ENCODE data around the gene GNL3L.
"Not testable (repeated sequence)": the region's sequence is repeated elsewhere in the genome, so short reads cannot be mapped to it uniquely, and the experiment has no call there.

Gene GNL3L, protein sequence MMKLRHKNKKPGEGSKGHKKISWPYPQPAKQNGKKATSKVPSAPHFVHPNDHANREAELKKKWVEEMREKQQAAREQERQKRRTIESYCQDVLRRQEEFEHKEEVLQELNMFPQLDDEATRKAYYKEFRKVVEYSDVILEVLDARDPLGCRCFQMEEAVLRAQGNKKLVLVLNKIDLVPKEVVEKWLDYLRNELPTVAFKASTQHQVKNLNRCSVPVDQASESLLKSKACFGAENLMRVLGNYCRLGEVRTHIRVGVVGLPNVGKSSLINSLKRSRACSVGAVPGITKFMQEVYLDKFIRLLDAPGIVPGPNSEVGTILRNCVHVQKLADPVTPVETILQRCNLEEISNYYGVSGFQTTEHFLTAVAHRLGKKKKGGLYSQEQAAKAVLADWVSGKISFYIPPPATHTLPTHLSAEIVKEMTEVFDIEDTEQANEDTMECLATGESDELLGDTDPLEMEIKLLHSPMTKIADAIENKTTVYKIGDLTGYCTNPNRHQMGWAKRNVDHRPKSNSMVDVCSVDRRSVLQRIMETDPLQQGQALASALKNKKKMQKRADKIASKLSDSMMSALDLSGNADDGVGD

GRCh38 chrX:54529552-54530356 lies at the start of gene GNL3L:
TSS of gene GNL3L (plus strand) at chrX:54530219. CDS start at chrX:54532567, 2,348 bp downstream.
- FAIRE-seq (peak; percentile 96), DNase-seq (ENCODE audit: insufficient read length, low spot score) (peak; percentile 44)

DNA sequence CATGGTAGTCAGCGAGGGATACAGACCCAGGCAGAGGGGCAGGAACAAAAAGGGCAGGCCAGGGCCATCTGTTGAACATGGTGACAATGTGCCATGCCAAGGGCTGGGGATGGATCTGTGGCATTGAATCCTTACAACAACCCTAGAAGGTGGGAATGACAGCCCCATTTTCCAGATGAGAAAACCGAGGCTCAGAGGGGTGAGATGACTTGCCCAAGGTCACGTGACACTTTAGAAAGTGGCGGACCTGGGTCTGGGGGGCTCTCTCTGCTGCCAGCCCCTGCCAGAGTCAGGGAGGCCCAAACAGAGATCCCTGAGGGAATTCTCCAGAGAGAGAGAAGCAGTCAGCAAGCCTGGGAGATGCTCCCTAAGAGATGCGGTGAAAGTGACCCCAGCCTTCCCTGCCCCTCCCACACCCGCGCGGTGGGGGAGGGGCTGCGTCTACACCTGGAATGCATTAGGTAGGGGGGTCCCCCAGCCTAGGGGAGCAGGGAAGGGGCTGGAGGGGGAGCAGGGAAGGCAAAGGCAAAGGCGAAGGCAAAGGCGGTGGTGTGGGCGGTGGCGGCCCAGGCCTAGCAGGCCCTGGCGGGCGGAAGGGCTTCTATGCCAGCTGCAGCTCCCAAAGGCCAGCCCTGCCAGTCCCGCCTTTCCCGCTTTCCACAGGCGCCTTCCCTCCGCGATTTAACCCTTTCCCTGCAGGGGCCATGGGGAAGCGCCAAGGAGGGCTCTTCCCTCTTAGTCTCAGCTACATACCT lies 47.0 kb upstream of the GNL3L start:
- DNase-seq (ENCODE audit: insufficient read length, low spot score) = no peak
- FAIRE-seq = no peak

DNA sequence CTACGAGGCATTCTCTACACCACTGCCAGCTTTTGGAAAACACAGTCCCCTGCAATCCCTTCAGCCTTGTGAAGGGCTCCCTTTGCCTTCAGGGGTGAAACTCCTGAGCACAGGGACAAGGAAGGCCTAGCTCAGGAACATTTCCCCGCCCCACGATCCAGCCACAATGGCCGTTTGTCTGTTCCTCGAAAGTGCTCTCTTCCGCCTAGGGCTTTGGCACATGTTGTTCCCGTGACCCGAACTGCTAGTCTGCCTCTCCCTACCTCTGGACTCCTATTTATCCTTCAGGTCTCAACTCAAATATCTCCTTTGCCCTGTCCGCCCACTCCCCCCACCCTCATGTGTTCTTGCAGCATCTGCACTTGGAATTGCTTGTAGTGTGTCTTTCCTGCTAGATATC lies 46.1 kb upstream of the GNL3L start:
- FAIRE-seq (no peak), DNase-seq (ENCODE audit: insufficient read length, low spot score) (no peak)

DNA sequence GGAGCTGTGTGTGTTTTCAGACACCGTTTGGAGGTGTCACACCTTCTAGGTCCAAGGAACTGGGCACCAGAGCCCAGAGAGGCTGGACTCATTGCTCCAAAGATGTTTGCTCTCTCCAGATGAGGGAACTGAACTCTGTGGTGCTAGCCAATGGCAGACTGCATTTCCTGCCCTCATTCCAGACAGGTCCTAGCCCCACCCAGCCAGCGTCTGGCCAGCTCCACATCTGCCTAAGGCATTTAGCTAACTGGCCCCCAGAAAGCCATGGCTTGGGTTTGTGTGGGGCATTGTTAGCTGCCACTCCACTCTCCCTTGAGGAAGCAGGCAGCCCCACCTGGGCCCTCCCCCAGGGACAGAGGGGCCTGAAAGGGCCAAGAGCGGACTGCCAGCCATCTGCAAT lies 45.4 kb upstream of the GNL3L start:
- no peak for FAIRE-seq
- no peak for DNase-seq (ENCODE audit: insufficient read length, low spot score)

DNA sequence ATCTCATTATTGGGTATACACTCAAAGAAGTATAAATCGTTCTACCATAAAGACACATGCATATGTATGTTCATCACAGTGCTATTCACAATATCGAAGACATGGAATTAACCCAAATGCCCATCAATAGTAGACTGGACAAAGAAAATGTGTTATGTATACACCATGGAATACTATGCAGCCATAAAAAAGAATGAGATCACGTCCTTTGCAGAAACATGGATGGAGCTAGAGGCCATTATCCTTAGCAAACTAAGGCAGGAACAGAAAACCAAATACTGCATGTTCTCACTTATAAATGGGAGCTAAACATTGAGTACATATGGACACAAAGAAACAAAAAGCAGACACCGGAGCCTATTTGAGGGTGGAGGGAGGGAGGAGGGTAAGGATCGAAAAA lies 40.2 kb upstream of the GNL3L start:
- not testable (repeated sequence) for DNase-seq (ENCODE audit: insufficient read length, low spot score); FAIRE-seq

DNA sequence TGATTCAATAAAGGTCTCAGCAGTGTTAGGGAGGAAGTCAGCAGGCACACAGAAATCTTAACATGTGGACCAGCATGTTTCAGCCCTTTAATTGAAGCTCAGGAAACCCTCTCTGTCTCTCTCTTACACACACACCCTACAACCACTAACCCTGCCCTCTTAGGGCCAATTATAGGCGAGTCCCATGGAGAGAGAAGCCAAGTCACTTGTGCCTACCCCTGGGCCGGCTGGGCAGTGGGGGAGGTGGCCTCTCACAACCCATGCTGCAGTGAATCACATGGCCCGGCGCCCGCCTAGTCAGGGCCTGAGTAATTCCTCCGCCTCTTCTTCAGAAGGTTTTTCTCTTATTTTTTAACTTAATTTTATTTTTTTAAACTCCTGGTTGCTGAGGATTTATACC lies 37.7 kb upstream of the GNL3L start:
- DNase-seq (ENCODE audit: insufficient read length, low spot score) (no peak), FAIRE-seq (no peak)

- DNase-seq (ENCODE audit: insufficient read length, low spot score) = no peak
Observed at GRCh38 chrX:54494166-54494988, 35.6 kb upstream of the GNL3L start.

DNA sequence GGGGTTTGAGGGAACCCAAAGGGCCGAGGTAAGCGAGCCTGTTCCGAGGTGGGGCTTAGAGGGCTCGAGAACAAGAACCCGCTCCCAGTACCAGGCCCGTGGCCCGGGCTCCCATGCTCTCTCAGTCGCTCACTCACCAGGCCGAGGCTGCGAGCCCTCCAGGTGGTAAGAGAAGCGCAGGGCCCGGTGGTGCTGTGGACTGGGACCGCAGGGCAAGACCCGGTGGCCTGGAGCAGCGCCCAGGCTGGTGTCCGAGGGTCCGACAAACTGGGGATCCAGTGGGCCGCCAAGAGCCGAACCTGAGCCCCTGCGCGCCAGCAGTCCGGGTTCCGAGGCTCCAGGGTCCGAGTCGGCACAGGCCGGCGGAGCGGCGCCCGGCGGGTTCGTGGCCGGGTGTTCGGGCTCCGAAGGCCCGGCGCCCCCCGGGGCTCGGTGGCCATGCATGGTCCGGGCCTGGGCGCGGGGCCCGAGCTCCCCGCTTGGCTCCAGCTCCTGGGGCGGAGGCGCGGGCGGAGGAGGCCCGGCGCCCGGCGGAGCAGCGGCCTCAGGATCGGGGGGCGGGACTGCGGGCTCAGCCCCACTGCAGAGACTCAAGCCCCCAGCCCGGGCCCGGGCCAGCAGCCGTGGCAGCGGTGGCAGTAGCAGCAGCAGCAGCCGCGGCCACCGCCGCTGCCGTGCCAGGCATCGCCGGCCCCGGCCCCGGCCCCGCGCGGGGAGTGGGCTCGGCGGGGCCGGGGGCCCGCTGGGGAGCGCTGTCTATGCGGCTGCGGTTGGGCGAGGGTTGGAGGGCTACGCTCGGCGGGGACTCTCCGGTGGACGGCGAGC lies 34.8 kb upstream of the GNL3L start:
- FAIRE-seq = no peak
- no peak for DNase-seq (ENCODE audit: insufficient read length, low spot score)

More at GRCh38 chrX:54494166-54494988, 35.6 kb upstream of the GNL3L start:
- no peak for FAIRE-seq

DNA sequence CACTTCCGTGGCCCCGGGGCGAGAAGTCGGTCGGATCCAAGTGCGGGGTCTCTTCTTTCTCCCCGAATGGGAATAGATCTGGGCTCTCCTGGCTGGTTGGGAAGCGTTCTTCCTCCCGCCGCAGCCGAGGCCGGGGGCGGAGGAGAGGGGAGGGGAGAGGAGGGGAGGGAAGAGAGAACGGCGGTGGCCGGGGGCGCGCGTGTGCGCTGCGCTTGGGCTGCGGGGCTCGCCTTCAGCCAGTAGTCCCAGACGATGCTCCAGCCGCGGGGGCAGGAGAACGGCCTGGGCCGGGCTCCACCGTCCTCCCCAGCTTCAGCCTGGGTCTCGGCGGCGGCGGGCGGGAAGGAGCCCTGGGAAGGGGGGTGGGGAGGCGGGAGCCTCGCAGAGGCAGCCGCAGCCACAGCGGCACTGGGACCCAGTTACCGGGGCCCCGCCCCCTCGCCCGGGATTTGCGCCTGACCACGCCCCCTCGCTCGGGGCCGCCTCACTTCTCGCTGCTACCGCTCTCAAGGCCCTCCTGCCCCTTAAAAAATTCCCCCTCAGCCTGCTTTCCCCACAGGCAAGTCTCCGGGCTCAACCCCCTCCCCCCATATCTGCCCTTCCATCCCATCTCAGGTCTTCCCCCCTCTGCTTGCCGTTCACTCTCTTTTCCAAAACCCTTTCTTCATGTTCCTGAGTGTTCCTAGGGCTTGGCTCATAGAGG lies 34.1 kb upstream of the GNL3L start, which contains the start of gene FGD1:
Gene FGD1, minus strand, starts transcription at position 421 of the 703 bp plus-strand sequence. CDS start 802 bp downstream, outside the sequence.
- FAIRE-seq = no peak
- peak; percentile 38 for DNase-seq (ENCODE audit: insufficient read length, low spot score)

DNA sequence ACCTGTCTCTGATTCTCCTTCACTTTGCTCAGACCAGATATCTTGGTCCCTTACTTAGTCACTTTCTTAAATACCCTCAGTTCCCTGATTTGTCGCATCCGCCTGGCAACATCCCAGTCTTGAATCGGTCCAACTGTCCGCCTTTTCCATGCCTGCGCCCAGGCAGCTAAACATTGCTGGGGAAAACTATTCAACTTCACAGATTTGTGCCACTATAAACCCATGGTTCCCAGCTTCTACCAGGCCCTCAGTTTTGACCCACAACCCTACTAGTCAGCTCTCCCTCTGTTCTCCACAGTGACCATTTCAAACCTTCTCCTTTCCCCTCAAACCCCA lies 33.5 kb upstream of the GNL3L start:
- DNase-seq (ENCODE audit: insufficient read length, low spot score) (no peak), FAIRE-seq (no peak)

- DNase-seq (ENCODE audit: insufficient read length, low spot score) (no peak), FAIRE-seq (no peak)
Observed at GRCh38 chrX:54496936-54497335, 33.1 kb upstream of the GNL3L start.

- no peak for FAIRE-seq
- no peak for DNase-seq (ENCODE audit: insufficient read length, low spot score)
Observed at GRCh38 chrX:54509400-54509799, 20.6 kb upstream of the GNL3L start.

GRCh38 chrX:54529151-54529550 lies 868 bp upstream of the GNL3L start:
- DNase-seq (ENCODE audit: insufficient read length, low spot score) = no peak
- no peak for FAIRE-seq

- FAIRE-seq (peak; percentile 62), DNase-seq (ENCODE audit: insufficient read length, low spot score) (no peak)
Observed at GRCh38 chrX:54530357-54530900, 410 bp downstream of the GNL3L start.

DNA sequence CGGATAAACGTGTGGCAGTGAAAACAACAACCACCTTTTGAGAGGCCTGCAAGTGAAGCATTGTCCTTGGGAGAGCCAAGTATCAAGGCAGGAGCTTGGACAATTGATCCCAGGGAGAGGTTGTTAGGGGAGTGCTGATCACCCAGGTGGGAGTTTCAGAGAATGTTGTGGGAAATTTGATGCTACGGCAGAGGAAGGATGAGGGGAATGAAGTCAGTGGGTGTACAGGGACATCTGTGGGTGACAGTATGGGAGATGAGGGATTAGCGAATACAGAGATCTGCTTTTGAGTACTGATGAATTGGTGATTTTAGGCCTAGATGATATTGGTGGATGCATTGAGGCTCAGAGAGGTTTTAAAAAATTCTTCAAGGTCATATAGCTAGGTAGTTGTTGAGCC lies 4.3 kb downstream of the GNL3L start:
- no peak for FAIRE-seq
- no peak for DNase-seq (ENCODE audit: insufficient read length, low spot score)

DNA sequence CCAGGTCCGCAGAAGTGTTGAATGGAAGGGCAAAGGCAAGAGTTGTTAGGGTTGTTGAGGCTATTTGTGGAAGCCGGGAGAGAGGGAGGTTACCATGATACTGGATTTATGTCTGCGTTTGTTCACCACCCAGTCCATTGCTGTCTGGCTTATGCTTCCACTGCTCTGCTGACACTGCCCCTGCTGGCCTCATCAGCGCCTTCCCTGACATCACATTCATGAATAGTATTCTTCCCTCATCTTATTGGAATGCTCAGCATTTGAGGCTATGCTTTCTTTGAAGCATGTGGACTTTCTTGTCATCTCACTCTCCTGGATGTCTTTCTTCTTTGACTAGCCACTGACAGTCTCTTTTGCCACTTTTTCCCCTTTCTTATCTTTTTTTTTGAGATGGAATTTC lies 10.3 kb downstream of the GNL3L start:
- FAIRE-seq (peak; percentile 67), DNase-seq (ENCODE audit: insufficient read length, low spot score) (no peak)

DNA sequence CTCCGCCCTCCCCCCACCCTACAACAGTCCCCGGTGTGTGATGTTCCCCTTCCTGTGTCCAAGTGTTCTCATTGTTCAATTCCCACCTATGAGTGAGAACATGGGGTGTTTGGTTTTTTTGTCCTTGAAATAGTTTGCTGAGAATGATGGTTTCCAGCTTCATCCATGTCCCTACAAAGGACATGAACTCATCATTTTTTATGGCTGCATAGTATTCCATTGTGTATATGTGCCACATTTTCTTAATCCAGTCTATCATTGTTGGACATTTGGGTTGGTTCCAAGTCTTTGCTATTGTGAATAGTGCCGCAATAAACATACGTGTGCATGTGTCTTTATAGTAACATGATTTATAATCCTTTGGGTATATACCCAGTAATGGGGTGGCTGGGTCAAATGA lies 12.2 kb downstream of the GNL3L start:
- DNase-seq (ENCODE audit: insufficient read length, low spot score); FAIRE-seq: not testable (repeated sequence)

DNA sequence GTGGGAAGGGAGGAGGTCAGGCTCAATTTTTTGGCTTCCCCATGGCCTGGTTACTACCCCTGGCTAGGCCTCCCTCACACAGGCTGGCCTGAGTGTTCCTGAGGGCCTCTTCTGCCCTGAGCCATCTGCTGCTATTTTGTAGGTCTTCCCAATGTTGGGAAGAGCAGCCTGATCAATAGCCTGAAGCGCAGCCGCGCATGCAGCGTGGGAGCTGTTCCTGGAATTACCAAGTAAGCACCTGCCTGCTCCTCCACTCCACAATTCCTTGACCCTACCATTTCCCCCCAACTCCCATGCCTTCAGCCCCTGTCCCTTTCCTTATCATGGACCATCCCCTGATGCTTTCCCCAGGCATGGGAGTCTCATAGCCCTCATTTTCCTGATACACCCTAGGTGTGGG lies 20.8 kb downstream of the GNL3L start:
- no peak for DNase-seq (ENCODE audit: insufficient read length, low spot score)
- FAIRE-seq = no peak

Measured in GM19239 (cell line).